Fibroblast of lung (primary cell): ENCODE data around the gene LRRC17. TPM values are rescaled to one million over a fixed set of nuclear protein-coding genes. Genes with fewer than 3 reads are reported as not detected.

ENCODE experiments used
- DNase-seq, 2 donors: peaks; one replicate each; pipeline versions ENCODE4 v3.0.0 to v3.0.0-alpha.2; 2010; ENCODE audit warnings: low read depth in 2 of 2
- H2AFZ ChIP-seq: 2 replicates; pipeline ENCODE4 v1.5.1; 2012; ENCODE audit warnings: low read length, control low read depth, inconsistent platforms
- H3K27ac ChIP-seq: 2 replicates; pipeline ENCODE4 v1.5.1; 2011; ENCODE audit warnings: low read length, control low read depth; ENCODE audit not compliant: insufficient read depth
- H3K27me3 ChIP-seq: 2 replicates; pipeline ENCODE4 v1.5.1; 2011; ENCODE audit warnings: mild to moderate bottlenecking, low read length; ENCODE audit not compliant: control insufficient read depth, insufficient read depth
- H3K36me3 ChIP-seq: 2 replicates; pipeline ENCODE4 v1.5.1; 2011; ENCODE audit warnings: low read length; ENCODE audit not compliant: control insufficient read depth, insufficient read depth
- H3K4me1 ChIP-seq: 2 replicates; pipeline ENCODE4 v1.5.1; 2011; ENCODE audit warnings: low read length; ENCODE audit not compliant: control insufficient read depth, insufficient read depth; ENCODE audit errors: extremely low read depth
- H3K4me2 ChIP-seq: 2 replicates; pipeline ENCODE4 v1.5.1; 2011; ENCODE audit warnings: low read length, control low read depth; ENCODE audit not compliant: insufficient read depth; ENCODE audit errors: extremely low read depth
- H3K4me3 ChIP-seq, 4 experiments: fragments of 200-600 bp in 1 of 4; sonication (generic) in 1 of 4; replicated peaks in 1 of 4; 2 replicates each; pipeline ENCODE4 v1.5.1; 2011 to 2016; ENCODE audit warnings: low read length in 4 of 4, low read depth in 3 of 4, mild to moderate bottlenecking in 3 of 4, control low read depth in 2 of 4, inconsistent platforms in 1 of 4, mixed read lengths in 1 of 4; ENCODE audit not compliant: insufficient read depth in 1 of 4; ENCODE audit errors: control extremely low read depth in 1 of 4
- H3K79me2 ChIP-seq: 2 replicates; pipeline ENCODE4 v1.5.1; 2012; ENCODE audit warnings: mild to moderate bottlenecking, low read length, inconsistent platforms; ENCODE audit not compliant: control insufficient read depth, insufficient read depth
- H3K9ac ChIP-seq: 2 replicates; pipeline ENCODE4 v1.5.1; 2011; ENCODE audit warnings: mild to moderate bottlenecking, low read length, control low read depth; ENCODE audit not compliant: insufficient read depth
- H3K9me3 ChIP-seq: 2 replicates; pipeline ENCODE4 v1.5.1; 2012; ENCODE audit warnings: low read depth, low read length; ENCODE audit not compliant: control insufficient read depth, insufficient read depth
- H4K20me1 ChIP-seq: 2 replicates; pipeline ENCODE4 v1.5.1; 2011; ENCODE audit warnings: low read length; ENCODE audit not compliant: control insufficient read depth, insufficient read depth; ENCODE audit errors: extremely low read depth
- EZH2 ChIP-seq: IDR thresholded peaks from 2 replicates; pipeline ENCODE4 v1.5.1; 2012; ENCODE audit warnings: low read length, control low read depth, mild to moderate bottlenecking; ENCODE audit errors: missing control alignments
- polyA plus RNA-seq, 2 donors: library from polyadenylated mRNA; depleted of rRNA in 1 of 2; stranded (reverse) in 1 of 2; unstranded in 1 of 2; fragments of >200 nt; gene quantifications; 2 replicates each; pipeline ENCODE4 v1.2.1, GENCODE V29; 2011 to 2012; ENCODE audit warnings: missing spikeins in 1 of 2
- total RNA-seq: library from RNA; depleted of rRNA; stranded (reverse); fragments of >200 nt; gene quantifications from 2 replicates; pipeline ENCODE4 v1.2.1, GENCODE V29; 2014
- TF ChIP-seq, protein P1 (sequence below), 2 donors: IDR thresholded peaks in 1 of 2; conservative IDR thresholded peaks in 1 of 2; 1 replicate in 1 of 2; 2 replicates in 1 of 2; pipeline ENCODE4 v1.5.1; 2011 to 2012; ENCODE audit warnings: low read length in 2 of 2, control low read depth in 1 of 2, inconsistent platforms in 1 of 2, low read depth in 1 of 2, mild to moderate bottlenecking in 1 of 2

The LRRC17 gene
- total and polyA plus RNA-seq, 2 donors (not counting 1 experiment from before 2014, with no cell fraction given), result 12.6 to 31.5 TPM

DNA sequence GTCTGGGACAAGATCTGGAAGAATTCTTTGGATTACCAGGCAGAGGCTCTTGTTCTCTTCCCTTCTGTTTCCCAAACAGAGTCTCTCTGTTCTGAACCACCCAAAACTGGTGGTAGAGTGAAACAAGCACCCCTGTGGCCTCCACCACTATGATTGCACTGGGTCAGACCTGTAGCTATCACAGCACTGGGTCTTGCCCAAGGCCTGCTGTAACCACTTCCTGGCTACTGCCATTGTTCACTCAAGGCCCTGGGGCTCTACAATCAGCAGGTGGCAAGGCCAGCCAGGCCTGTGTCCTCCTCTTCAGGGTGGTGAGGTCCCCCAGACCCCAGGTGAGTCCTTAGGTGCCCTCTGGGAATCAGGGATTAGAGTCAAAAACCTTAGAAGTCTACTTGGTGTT is 4.1 kb upstream of the LRRC17 start:
- no peak overlapping the region for H2AFZ ChIP-seq
- no peak for DNase-seq
- H3K4me3 ChIP-seq, result no peak overlapping the region
- no peaks in the 10 kb centered on the region for H3K27me3 ChIP-seq
- H3K4me1 ChIP-seq, result no peaks in the 10 kb centered on the region
- H3K79me2 ChIP-seq, result no peaks in the 10 kb centered on the region
- H3K4me2 ChIP-seq, result no peak overlapping the region
- no peaks in the 10 kb centered on the region for H4K20me1 ChIP-seq
- no peaks in the 10 kb centered on the region for H3K9me3 ChIP-seq
- no peak overlapping the region for H3K27ac ChIP-seq
- TF ChIP-seq, protein P1, sequence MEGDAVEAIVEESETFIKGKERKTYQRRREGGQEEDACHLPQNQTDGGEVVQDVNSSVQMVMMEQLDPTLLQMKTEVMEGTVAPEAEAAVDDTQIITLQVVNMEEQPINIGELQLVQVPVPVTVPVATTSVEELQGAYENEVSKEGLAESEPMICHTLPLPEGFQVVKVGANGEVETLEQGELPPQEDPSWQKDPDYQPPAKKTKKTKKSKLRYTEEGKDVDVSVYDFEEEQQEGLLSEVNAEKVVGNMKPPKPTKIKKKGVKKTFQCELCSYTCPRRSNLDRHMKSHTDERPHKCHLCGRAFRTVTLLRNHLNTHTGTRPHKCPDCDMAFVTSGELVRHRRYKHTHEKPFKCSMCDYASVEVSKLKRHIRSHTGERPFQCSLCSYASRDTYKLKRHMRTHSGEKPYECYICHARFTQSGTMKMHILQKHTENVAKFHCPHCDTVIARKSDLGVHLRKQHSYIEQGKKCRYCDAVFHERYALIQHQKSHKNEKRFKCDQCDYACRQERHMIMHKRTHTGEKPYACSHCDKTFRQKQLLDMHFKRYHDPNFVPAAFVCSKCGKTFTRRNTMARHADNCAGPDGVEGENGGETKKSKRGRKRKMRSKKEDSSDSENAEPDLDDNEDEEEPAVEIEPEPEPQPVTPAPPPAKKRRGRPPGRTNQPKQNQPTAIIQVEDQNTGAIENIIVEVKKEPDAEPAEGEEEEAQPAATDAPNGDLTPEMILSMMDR (conservative IDR thresholded peaks at IDR 0.05 in 1 of 2, IDR thresholded peaks at IDR 0.05 in 1 of 2; ENCODE audit: low read depth in 1 of 2, low read length in 2 of 2), result no peak
- no peak for TF ChIP-seq EZH2
- no peaks in the 10 kb centered on the region for H3K36me3 ChIP-seq
- no peak overlapping the region for H3K9ac ChIP-seq

DNA sequence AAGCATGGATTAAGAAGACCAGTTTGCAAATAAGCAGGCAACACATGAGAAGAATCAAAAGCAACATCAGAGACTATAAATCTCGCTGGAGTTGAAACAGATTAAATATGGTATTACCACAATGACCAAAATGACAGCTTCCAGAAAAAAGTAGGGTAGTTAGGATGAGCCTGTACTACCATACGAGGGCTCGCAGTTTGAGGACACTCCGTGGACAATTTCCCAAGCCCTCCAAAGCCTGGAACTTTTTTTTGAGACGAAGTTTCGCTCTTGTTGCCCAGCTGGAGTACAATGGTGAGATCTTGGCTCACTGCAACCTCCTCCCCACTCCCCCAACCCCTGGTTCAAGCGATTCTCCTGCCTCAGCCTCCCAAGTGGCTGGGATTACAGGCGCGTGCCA is 1.0 kb downstream of the LRRC17 start:
- Histone ChIP-seq H3K4me2 (peak overlapping the region; percentile 85), H4K20me1 (no peaks in the 10 kb centered on the region), H3K9ac (no peak overlapping the region), H3K36me3 (no peaks in the 10 kb centered on the region), H3K4me3 (peak overlapping the region; percentile 35 to 90 (median 58)), H3K4me1 (peaks cover 8% of the 10 kb centered on the region), H3K27me3 (no peaks in the 10 kb centered on the region), H3K27ac (peak overlapping the region; percentile 45), H2AFZ (no peak overlapping the region), H3K79me2 (no peaks in the 10 kb centered on the region), H3K9me3 (no peaks in the 10 kb centered on the region)
- no peak for TF ChIP-seq EZH2
- TF ChIP-seq, protein P1 (conservative IDR thresholded peaks at IDR 0.05 in 1 of 2, IDR thresholded peaks at IDR 0.05 in 1 of 2; ENCODE audit: low read depth in 1 of 2, low read length in 2 of 2), result no peak
- DNase-seq, result peak; percentile 32 to 47

DNA sequence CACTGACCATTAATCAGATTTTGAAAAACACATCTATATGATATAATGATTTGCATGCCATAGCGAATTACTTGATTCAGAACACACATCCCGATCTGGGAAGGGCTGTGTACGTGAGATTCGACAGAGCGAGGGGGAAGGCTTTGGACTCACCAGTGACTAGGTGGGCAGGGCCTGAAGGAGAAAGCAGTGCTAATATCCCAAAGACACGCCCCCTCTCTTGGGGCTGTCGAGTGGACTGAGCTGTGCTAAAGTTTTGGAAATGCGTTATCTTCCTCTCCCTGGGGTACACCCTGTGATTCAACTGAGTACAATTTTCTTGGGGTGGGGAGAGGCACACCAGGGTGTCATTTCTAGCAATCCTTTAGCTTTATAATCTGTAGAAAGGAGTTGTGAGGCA is 1.8 kb downstream of the LRRC17 start:
- H3K27me3 ChIP-seq, result no peaks in the 10 kb centered on the region
- peak overlapping the region; percentile 2 for H3K27ac ChIP-seq
- H3K9me3 ChIP-seq, result no peaks in the 10 kb centered on the region
- H3K4me2 ChIP-seq, result peak overlapping the region; percentile 54
- H3K79me2 ChIP-seq, result no peaks in the 10 kb centered on the region
- H3K4me1 ChIP-seq, result peaks cover 8% of the 10 kb centered on the region
- no peaks in the 10 kb centered on the region for H4K20me1 ChIP-seq
- H3K36me3 ChIP-seq, result no peaks in the 10 kb centered on the region
- no peak overlapping the region for H3K9ac ChIP-seq
- no peak overlapping the region for H2AFZ ChIP-seq
- peak; percentile 92 to 93 for DNase-seq
- H3K4me3 ChIP-seq, result peak overlapping the region in 3 of 4 experiments; percentile 35 to 90 (median 67)
- TF ChIP-seq, protein P1 (conservative IDR thresholded peaks at IDR 0.05 in 1 of 2, IDR thresholded peaks at IDR 0.05 in 1 of 2; ENCODE audit: low read depth in 1 of 2, low read length in 2 of 2), result no peak
- no peak for TF ChIP-seq EZH2
